Trophoblast cell (in vitro differentiated cells and primary cell): ENCODE results near the gene PIGU.

Source experiments
- DNase-seq, 2 donors: peaks; one replicate each; pipeline ENCODE4 v3.0.0-alpha.2; 2016
- H2AFZ ChIP-seq: 2 replicates; pipeline ENCODE4 v1.6.1; 2013; ENCODE audit warnings: low read length, moderate library complexity, mild to moderate bottlenecking; ENCODE audit not compliant: insufficient read depth, poor library complexity
- H2AK5ac ChIP-seq: 2 replicates; pipeline ENCODE4 v1.6.1; 2013; ENCODE audit warnings: mild to moderate bottlenecking, low read length
- H2BK120ac ChIP-seq: 2 replicates; pipeline ENCODE4 v1.6.1; 2013; ENCODE audit warnings: low read length, mild to moderate bottlenecking, moderate library complexity; ENCODE audit not compliant: insufficient read depth, poor library complexity
- H2BK12ac ChIP-seq: 2 replicates; pipeline ENCODE4 v1.6.1; 2013; ENCODE audit warnings: mild to moderate bottlenecking, low read length, moderate library complexity
- H2BK5ac ChIP-seq: 2 replicates; pipeline ENCODE4 v1.6.1; 2013; ENCODE audit warnings: low read length, low read depth, moderate library complexity, mild to moderate bottlenecking; ENCODE audit not compliant: poor library complexity
- H3K14ac ChIP-seq: 2 replicates; pipeline ENCODE4 v1.6.1; 2013; ENCODE audit warnings: mild to moderate bottlenecking, low read length
- H3K18ac ChIP-seq: 2 replicates; pipeline ENCODE4 v1.6.1; 2013; ENCODE audit warnings: mild to moderate bottlenecking, low read length
- H3K23ac ChIP-seq: 2 replicates; pipeline ENCODE4 v1.6.1; 2013; ENCODE audit warnings: low read length
- H3K27ac ChIP-seq: 2 replicates; pipeline ENCODE4 v1.5.1; 2013; ENCODE audit warnings: low read depth, mild to moderate bottlenecking, inconsistent platforms, low read length, moderate library complexity
- H3K27me3 ChIP-seq: 2 replicates; pipeline ENCODE4 v1.6.1; 2013; ENCODE audit warnings: inconsistent platforms, mild to moderate bottlenecking, low read length, moderate library complexity; ENCODE audit not compliant: insufficient read depth
- H3K36me3 ChIP-seq, 2 experiments: 1 replicate in 1 of 2; 2 replicates in 1 of 2; pipeline ENCODE4 v1.6.1; 2013; ENCODE audit warnings: low read length in 2 of 2, mild to moderate bottlenecking in 2 of 2, moderate library complexity in 1 of 2; ENCODE audit not compliant: insufficient read depth in 2 of 2, control insufficient read depth in 1 of 2
- H3K4ac ChIP-seq: 2 replicates; pipeline ENCODE4 v1.6.1; 2013; ENCODE audit warnings: low read depth, mild to moderate bottlenecking, low read length, moderate library complexity
- H3K4me1 ChIP-seq, 2 experiments: 1 replicate in 1 of 2; 2 replicates in 1 of 2; pipeline ENCODE4 v1.6.1; 2013; ENCODE audit warnings: low read length in 2 of 2, mild to moderate bottlenecking in 2 of 2, moderate library complexity in 1 of 2; ENCODE audit not compliant: insufficient read depth in 2 of 2, control insufficient read depth in 1 of 2
- H3K4me2 ChIP-seq: 2 replicates; pipeline ENCODE4 v1.6.1; 2013; ENCODE audit warnings: inconsistent platforms, mild to moderate bottlenecking, low read length, moderate library complexity
- H3K4me3 ChIP-seq: 2 replicates; pipeline ENCODE4 v1.5.1; 2013; ENCODE audit warnings: mild to moderate bottlenecking, low read depth, low read length, inconsistent platforms
- H3K79me1 ChIP-seq: one replicate; pipeline ENCODE4 v1.6.1; 2013; ENCODE audit warnings: low read length
- H3K79me2 ChIP-seq: 2 replicates; pipeline ENCODE4 v1.6.1; 2013; ENCODE audit warnings: low read length, mild to moderate bottlenecking; ENCODE audit not compliant: control insufficient read depth, insufficient read depth, poor library complexity
- H3K9ac ChIP-seq: 2 replicates; pipeline ENCODE4 v1.6.1; 2013; ENCODE audit warnings: mild to moderate bottlenecking, low read length
- H3K9me3 ChIP-seq: 2 replicates; pipeline ENCODE4 v1.6.1; 2013; ENCODE audit warnings: low read depth, mild to moderate bottlenecking, control low read depth, inconsistent platforms, low read length; ENCODE audit not compliant: insufficient read depth
- H4K12ac ChIP-seq: 2 replicates; pipeline ENCODE4 v1.6.1; 2013; ENCODE audit warnings: low read depth, mild to moderate bottlenecking, low read length, moderate library complexity
- H4K8ac ChIP-seq: 2 replicates; pipeline ENCODE4 v1.6.1; 2013; ENCODE audit warnings: low read depth, mild to moderate bottlenecking, low read length, moderate library complexity
- H4K91ac ChIP-seq: one replicate; pipeline ENCODE4 v1.6.1; 2013; ENCODE audit warnings: low read depth, mild to moderate bottlenecking, low read length, moderate library complexity
- WGBS: extraction: QIAGEN DNeasy Blood & Tissue Kit; methylation state at CpG from one replicate; pipeline ENCODE4 v1.1.7; 2013; ENCODE audit warnings: missing lambda C conversion rate; ENCODE audit not compliant: insufficient read length, insufficient coverage; ENCODE audit errors: extremely low coverage; 5-methylcytosine and 5-hydroxymethylcytosine counted together

PIGU gene

DNA sequence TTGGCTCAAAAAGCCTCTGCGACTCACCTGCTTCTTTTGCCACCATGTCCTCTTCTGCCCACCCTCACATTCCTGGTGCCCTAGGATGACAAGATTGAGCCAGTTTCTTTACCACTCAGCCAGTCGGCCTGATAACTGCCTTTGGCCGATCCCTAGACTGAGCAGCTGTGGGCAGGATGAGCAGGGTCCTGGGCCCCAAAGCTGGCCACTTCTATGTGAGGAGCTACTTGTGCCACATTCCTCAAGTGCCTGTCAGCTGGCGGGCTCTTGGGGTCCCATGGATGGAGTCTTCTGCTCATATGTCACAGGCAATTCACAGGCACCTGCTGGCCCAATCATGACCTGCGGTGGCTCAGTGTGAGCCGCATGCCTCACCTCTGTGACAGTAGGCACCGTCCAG, 144.1 kb downstream of the PIGU start:
- no peak overlapping the region for H4K12ac ChIP-seq
- DNase-seq = no peak
- H3K9ac ChIP-seq = no peak overlapping the region
- no peak overlapping the region for H3K14ac ChIP-seq
- no peak overlapping the region for H3K27ac ChIP-seq
- H4K91ac ChIP-seq = no peak overlapping the region
- no peak overlapping the region for H3K23ac ChIP-seq
- H2BK120ac ChIP-seq = no peak overlapping the region
- H2BK5ac ChIP-seq = no peak overlapping the region
- H3K79me2 ChIP-seq = no peaks in the 10 kb centered on the region
- H2AFZ ChIP-seq = no peak overlapping the region
- WGBS = no CpG with 5 or more reads among the region's 7 CpGs
- peaks cover 76 to 79% of the 10 kb centered on the region in 2 experiments for H3K36me3 ChIP-seq
- H3K4ac ChIP-seq = no peak overlapping the region
- no peak overlapping the region for H3K4me3 ChIP-seq
- H3K79me1 ChIP-seq = no peaks in the 10 kb centered on the region
- no peak overlapping the region for H2AK5ac ChIP-seq
- H3K18ac ChIP-seq = no peak overlapping the region
- no peaks in the 10 kb centered on the region for H3K27me3 ChIP-seq
- no peak overlapping the region for H2BK12ac ChIP-seq
- H4K8ac ChIP-seq = no peak overlapping the region
- peaks cover 2% of the 10 kb centered on the region for H3K9me3 ChIP-seq
- H3K4me2 ChIP-seq = no peak overlapping the region
- no peaks in the 10 kb centered on the region for H3K4me1 ChIP-seq

DNA sequence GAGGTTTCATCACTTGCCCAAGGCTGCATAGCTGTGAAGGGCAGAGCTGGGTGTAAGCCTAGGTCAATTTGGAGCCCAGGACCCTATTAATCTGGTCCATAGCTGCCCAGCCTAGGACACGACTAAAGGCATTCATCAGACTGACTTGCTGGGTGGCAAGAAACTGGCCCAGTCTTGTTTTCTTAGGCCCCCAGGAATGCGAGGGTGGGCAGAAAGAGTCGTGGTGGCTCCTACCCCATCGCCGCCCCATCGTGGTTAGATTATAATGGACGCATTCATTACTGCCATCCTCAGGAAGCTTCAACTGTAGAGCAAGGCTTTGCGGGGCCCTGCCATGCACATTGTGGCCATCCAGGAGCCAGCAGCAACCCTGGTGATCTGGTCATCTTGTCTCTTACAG, 144.6 kb downstream of the PIGU start:
- H3K27ac ChIP-seq = no peak overlapping the region
- no peak overlapping the region for H3K18ac ChIP-seq
- no peak overlapping the region for H3K4me3 ChIP-seq
- no peaks in the 10 kb centered on the region for H3K27me3 ChIP-seq
- DNase-seq = no peak
- no peak overlapping the region for H3K4ac ChIP-seq
- H3K4me1 ChIP-seq = no peaks in the 10 kb centered on the region
- H2BK5ac ChIP-seq = no peak overlapping the region
- no peak overlapping the region for H2AFZ ChIP-seq
- no peak overlapping the region for H4K8ac ChIP-seq
- H2BK120ac ChIP-seq = no peak overlapping the region
- H3K36me3 ChIP-seq = peaks cover 73 to 79% of the 10 kb centered on the region in 2 experiments
- H2AK5ac ChIP-seq = no peak overlapping the region
- H3K9ac ChIP-seq = no peak overlapping the region
- H2BK12ac ChIP-seq = no peak overlapping the region
- no peak overlapping the region for H3K14ac ChIP-seq
- no peak overlapping the region for H3K4me2 ChIP-seq
- WGBS = no CpG with 5 or more reads among the region's 8 CpGs
- no peaks in the 10 kb centered on the region for H3K79me1 ChIP-seq
- H4K12ac ChIP-seq = no peak overlapping the region
- H3K9me3 ChIP-seq = peaks cover 2% of the 10 kb centered on the region
- H3K23ac ChIP-seq = no peak overlapping the region
- no peaks in the 10 kb centered on the region for H3K79me2 ChIP-seq
- H4K91ac ChIP-seq = no peak overlapping the region

- peak overlapping the region; percentile 42 for H3K23ac ChIP-seq
- no peak overlapping the region for H3K4me2 ChIP-seq
- no peak overlapping the region for H2BK5ac ChIP-seq
- no peak overlapping the region for H3K9ac ChIP-seq
- no peaks in the 10 kb centered on the region for H3K79me2 ChIP-seq
- H2AK5ac ChIP-seq = no peak overlapping the region
- peaks cover 0 to 4% of the 10 kb centered on the region in 2 experiments for H3K4me1 ChIP-seq
- no peak overlapping the region for H3K4ac ChIP-seq
- no peak overlapping the region for H4K91ac ChIP-seq
- no peak overlapping the region for H2BK120ac ChIP-seq
- H3K36me3 ChIP-seq = peaks cover 71 to 79% of the 10 kb centered on the region in 2 experiments
- H2BK12ac ChIP-seq = no peak overlapping the region
- H2AFZ ChIP-seq = no peak overlapping the region
- no peak overlapping the region for H3K14ac ChIP-seq
- H4K12ac ChIP-seq = no peak overlapping the region
- DNase-seq = no peak
- H3K79me1 ChIP-seq = no peaks in the 10 kb centered on the region
- peaks cover 2% of the 10 kb centered on the region for H3K9me3 ChIP-seq
- H3K27me3 ChIP-seq = no peaks in the 10 kb centered on the region
- H3K27ac ChIP-seq = no peak overlapping the region
- no CpG with 5 or more reads among the region's 8 CpGs for WGBS
- H3K18ac ChIP-seq = no peak overlapping the region
- no peak overlapping the region for H3K4me3 ChIP-seq
- H4K8ac ChIP-seq = no peak overlapping the region
These were observed 145.2 kb downstream of the PIGU start for GRCh38 chr20:34531608-34532265.

DNA sequence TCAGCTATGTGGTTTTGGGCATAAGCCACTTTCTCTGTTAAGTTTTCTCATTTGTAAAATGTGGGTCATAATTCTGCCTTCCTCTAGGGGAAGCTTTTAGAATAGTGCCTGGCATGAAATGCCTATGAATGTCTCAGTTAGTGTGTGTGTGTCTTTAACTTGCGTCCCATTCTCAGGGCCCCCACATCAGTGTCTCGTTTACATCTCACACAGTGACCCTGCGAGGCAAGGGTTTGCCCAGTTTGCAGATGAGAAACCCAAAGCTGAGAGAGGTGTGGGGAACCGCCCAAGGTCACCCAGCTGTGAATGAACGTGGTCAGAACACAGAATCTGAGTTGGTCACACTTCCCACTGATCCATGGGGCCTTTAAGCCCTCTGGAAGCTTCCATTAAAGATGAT, 146.6 kb downstream of the PIGU start:
- H3K27ac ChIP-seq = no peak overlapping the region
- H3K27me3 ChIP-seq = no peaks in the 10 kb centered on the region
- no peak overlapping the region for H4K91ac ChIP-seq

More for the DNA sequence above, 146.6 kb downstream of the PIGU start:
- H2BK5ac ChIP-seq = no peak overlapping the region
- no peak overlapping the region for H3K9ac ChIP-seq
- no peak overlapping the region for H2AFZ ChIP-seq
- no peaks in the 10 kb centered on the region for H3K79me2 ChIP-seq
- peaks cover 59 to 74% of the 10 kb centered on the region in 2 experiments for H3K36me3 ChIP-seq
- no peak overlapping the region for H3K4ac ChIP-seq
- no peak overlapping the region for H3K14ac ChIP-seq
- no peak for DNase-seq
- H3K9me3 ChIP-seq = peaks cover 2% of the 10 kb centered on the region
- no peak overlapping the region for H4K8ac ChIP-seq
- no peak overlapping the region for H3K23ac ChIP-seq
- H3K79me1 ChIP-seq = no peaks in the 10 kb centered on the region
- no peak overlapping the region for H2BK12ac ChIP-seq
- peaks cover 4 to 15% of the 10 kb centered on the region in 2 experiments for H3K4me1 ChIP-seq
- no peak overlapping the region for H3K4me2 ChIP-seq
- no peak overlapping the region for H3K4me3 ChIP-seq
- no peak overlapping the region for H2AK5ac ChIP-seq
- H4K12ac ChIP-seq = no peak overlapping the region
- no CpG with 5 or more reads among the region's 5 CpGs for WGBS
- no peak overlapping the region for H2BK120ac ChIP-seq
- no peak overlapping the region for H3K18ac ChIP-seq
